SK-N-SH (cell line): ENCODE data around the gene EEF2. TPM values are rescaled to one million over a fixed set of nuclear protein-coding genes. Genes with fewer than 3 reads are reported as not detected.

Experiments
- CTCF ChIA-PET: fragments of 300-600, 350-600 bp; formaldehyde crosslinking; extraction: SDS; loops from one replicate; lab custom pipeline; 2021; lab: Yijun Ruan, JAX
- POLR2A ChIA-PET: fragments of 350-600 bp; sonication (Branson Sonifier 250); formaldehyde crosslinking; extraction: SDS; loops from one replicate; lab custom pipeline; 2020; ENCODE audit warnings: antibody characterized with exemption, inconsistent platforms; lab: Yijun Ruan, JAX
- DNase-seq: peaks from one replicate; pipeline ENCODE4 v3.0.0; 2012
- H2AFZ ChIP-seq: fragments of 200-600 bp; sonication (generic); 2 replicates; pipeline ENCODE4 v1.8.1; 2016; ENCODE audit warnings: antibody characterized with exemption, mild to moderate bottlenecking, low read depth
- H3F3A ChIP-seq: fragments of 200-600 bp; sonication (generic); replicated peaks from 2 replicates; pipeline ENCODE3; 2016; ENCODE audit warnings: antibody characterized with exemption, mild to moderate bottlenecking; ENCODE audit not compliant: insufficient read depth
- H3K27ac ChIP-seq, 2 experiments: fragments of 200-500 bp in 1 of 2; fragments of 200-600 bp in 1 of 2; sonication (Bioruptor generic) in 1 of 2; sonication (generic), shearing (Covaris generic) in 1 of 2; 2 replicates each; pipeline versions ENCODE4 v1.5.1 to v1.6.1; 2014 to 2016; ENCODE audit warnings: low read depth in 2 of 2, inconsistent platforms in 1 of 2, low read length in 1 of 2, mild to moderate bottlenecking in 1 of 2, mixed read lengths in 1 of 2
- H3K27me3 ChIP-seq: fragments of 200-600 bp; sonication (generic), shearing (Covaris generic); 2 replicates; pipeline ENCODE4 v1.6.1; 2016; ENCODE audit warnings: mixed run types; ENCODE audit not compliant: insufficient read depth
- H3K36me3 ChIP-seq, 2 experiments: fragments of 200-500 bp in 1 of 2; fragments of 200-600 bp in 1 of 2; sonication (Bioruptor generic) in 1 of 2; sonication (generic) in 1 of 2; replicated peaks in 1 of 2; 2 replicates each; pipeline versions ENCODE3 to v1.5.1; 2014 to 2016; ENCODE audit warnings: low read length in 1 of 2, mild to moderate bottlenecking in 1 of 2; ENCODE audit not compliant: insufficient read depth in 2 of 2, control insufficient read depth in 1 of 2
- H3K4me1 ChIP-seq, 2 experiments: fragments of 200-500 bp in 1 of 2; fragments of 200-600 bp in 1 of 2; sonication (Bioruptor generic) in 1 of 2; sonication (generic), shearing (Covaris generic) in 1 of 2; 2 replicates each; pipeline versions ENCODE4 v1.5.1 to v1.6.1; 2014 to 2016; ENCODE audit warnings: low read depth in 1 of 2, low read length in 1 of 2, mixed run types in 1 of 2; ENCODE audit not compliant: insufficient read depth in 2 of 2, control insufficient read depth in 1 of 2
- H3K4me2 ChIP-seq: fragments of 200-600 bp; sonication (generic), shearing (Covaris generic); 2 replicates; pipeline ENCODE4 v1.6.1; 2017; ENCODE audit warnings: mixed run types
- H3K4me3 ChIP-seq, 2 experiments: fragments of 200-500 bp in 1 of 2; fragments of 200-600 bp in 1 of 2; sonication (Bioruptor generic) in 1 of 2; sonication (generic), shearing (Covaris generic) in 1 of 2; 2 replicates each; pipeline versions ENCODE4 v1.5.1 to v1.8.1; 2014 to 2016; ENCODE audit warnings: low read depth in 2 of 2, inconsistent platforms in 1 of 2, low read length in 1 of 2, mild to moderate bottlenecking in 1 of 2, mixed read lengths in 1 of 2, moderate library complexity in 1 of 2
- H3K79me2 ChIP-seq: fragments of 200-600 bp; sonication (generic); 2 replicates; pipeline ENCODE4 v1.8.1; 2017; ENCODE audit warnings: mild to moderate bottlenecking; ENCODE audit not compliant: insufficient read depth
- H3K9ac ChIP-seq: fragments of 200-600 bp; sonication (generic); 2 replicates; pipeline ENCODE4 v1.6.1; 2017; ENCODE audit warnings: mixed run types
- H3K9me2 ChIP-seq: fragments of 200-600 bp; sonication (generic); 2 replicates; pipeline ENCODE4 v1.6.1; 2017; ENCODE audit warnings: mixed run types
- H3K9me3 ChIP-seq: fragments of 200-600 bp; sonication (generic); 2 replicates; pipeline ENCODE4 v1.6.1; 2017; ENCODE audit warnings: mixed run types, mild to moderate bottlenecking, moderate library complexity
- H4K20me1 ChIP-seq: fragments of 200-600 bp; sonication (generic); 2 replicates; pipeline ENCODE4 v1.6.1; 2017; ENCODE audit warnings: mild to moderate bottlenecking, mixed run types; ENCODE audit not compliant: insufficient read depth
- FOXJ3 ChIP-seq: sonication (generic); formaldehyde crosslinking; IDR thresholded peaks from 2 replicates; pipeline ENCODE4 v1.5.1; 2020; ENCODE audit warnings: mild to moderate bottlenecking, missing genetic modification reagents
- YY1 ChIP-seq: IDR thresholded peaks from 2 replicates; pipeline ENCODE4 v1.4.0; 2012; ENCODE audit warnings: low read depth, mild to moderate bottlenecking
- WGBS: methylation state at CpG from one replicate; pipeline ENCODE4 v1.1.6; 2017; ENCODE audit warnings: low lambda C conversion rate; 5-methylcytosine and 5-hydroxymethylcytosine counted together
- polyA plus RNA-seq, 3 experiments: library from polyadenylated mRNA; depleted of rRNA; stranded (reverse); fragments of >200 nt; gene quantifications; 2 replicates each; pipeline ENCODE4 v1.2.3, GENCODE V29; 2012
- TF ChIP-seq, protein P1 (sequence below): IDR thresholded peaks from 2 replicates; pipeline ENCODE4; 2012
- TF ChIP-seq, protein P2 (sequence below): IDR thresholded peaks from 2 replicates; pipeline ENCODE4 v1.4.0; 2012; ENCODE audit warnings: low read depth, borderline replicate concordance
- TF ChIP-seq, protein P3 (sequence below): fragments of 150-350 bp; IDR thresholded peaks from 2 replicates; pipeline ENCODE4 v1.6.1; 2017; ENCODE audit warnings: antibody characterized with exemption, low read length, low read depth, borderline replicate concordance
- TF ChIP-seq, protein P4 (sequence below): fragments of 200-600 bp; sonication (generic); IDR thresholded peaks from 2 replicates; pipeline ENCODE4 v1.6.1; 2017; ENCODE audit warnings: antibody characterized with exemption, mild to moderate bottlenecking, moderate library complexity

EEF2 gene
- polyA plus RNA-seq, 1 of the 3 experiments (the other 2 are of a cell fraction), result 1,553 TPM

DNA sequence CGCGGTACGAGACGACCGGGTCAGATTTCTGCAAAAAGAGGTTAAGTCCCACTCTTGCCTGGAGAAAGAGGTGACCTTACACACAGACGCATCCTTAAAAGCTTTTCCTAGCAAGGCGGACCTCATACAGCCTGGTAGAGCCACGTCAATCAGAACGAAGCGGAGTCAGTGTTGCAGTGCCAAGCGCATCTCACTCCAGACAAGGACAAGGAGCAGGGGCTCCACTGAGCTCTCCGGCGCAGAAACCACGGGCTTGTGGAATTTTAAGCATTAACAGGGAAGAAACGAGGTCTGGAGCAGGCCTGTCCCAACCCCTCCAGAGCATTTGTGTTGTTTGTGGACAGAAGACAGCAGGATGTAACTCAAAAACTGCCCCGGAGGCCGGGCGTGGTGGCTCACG is 7.1 kb downstream of the EEF2 start:
- Histone ChIP-seq H3K27ac (no peak overlapping the region; a peak in 1 of 4 replicates), H3K36me3 (peaks cover 73 to 76% of the 10 kb centered on the region in 2 experiments), H3K4me2 (no peak overlapping the region), H3K9me2 (no peaks in the 10 kb centered on the region), H3F3A (peaks cover 62% of the 10 kb centered on the region), H4K20me1 (peaks cover 83% of the 10 kb centered on the region), H3K27me3 (no peaks in the 10 kb centered on the region), H3K4me3 (peak overlapping the region in 1 of 2 experiments; percentile 24; a peak in 1 of 4 replicates), H3K9ac (no peak overlapping the region), H3K79me2 (peaks cover 60% of the 10 kb centered on the region), H3K4me1 (peaks cover 7 to 12% of the 10 kb centered on the region in 2 experiments; a peak in 1 of 4 replicates), H2AFZ (no peak overlapping the region), H3K9me3 (no peaks in the 10 kb centered on the region)
- 98% methylated on average over 17 of the region's 19 CpGs for WGBS
- TF ChIP-seq, protein P1, sequence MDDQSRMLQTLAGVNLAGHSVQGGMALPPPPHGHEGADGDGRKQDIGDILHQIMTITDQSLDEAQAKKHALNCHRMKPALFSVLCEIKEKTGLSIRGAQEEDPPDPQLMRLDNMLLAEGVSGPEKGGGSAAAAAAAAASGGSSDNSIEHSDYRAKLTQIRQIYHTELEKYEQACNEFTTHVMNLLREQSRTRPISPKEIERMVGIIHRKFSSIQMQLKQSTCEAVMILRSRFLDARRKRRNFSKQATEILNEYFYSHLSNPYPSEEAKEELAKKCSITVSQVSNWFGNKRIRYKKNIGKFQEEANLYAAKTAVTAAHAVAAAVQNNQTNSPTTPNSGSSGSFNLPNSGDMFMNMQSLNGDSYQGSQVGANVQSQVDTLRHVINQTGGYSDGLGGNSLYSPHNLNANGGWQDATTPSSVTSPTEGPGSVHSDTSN, result no peak
- TF ChIP-seq FOXJ3, result no peak
- TF ChIP-seq, protein P2, sequence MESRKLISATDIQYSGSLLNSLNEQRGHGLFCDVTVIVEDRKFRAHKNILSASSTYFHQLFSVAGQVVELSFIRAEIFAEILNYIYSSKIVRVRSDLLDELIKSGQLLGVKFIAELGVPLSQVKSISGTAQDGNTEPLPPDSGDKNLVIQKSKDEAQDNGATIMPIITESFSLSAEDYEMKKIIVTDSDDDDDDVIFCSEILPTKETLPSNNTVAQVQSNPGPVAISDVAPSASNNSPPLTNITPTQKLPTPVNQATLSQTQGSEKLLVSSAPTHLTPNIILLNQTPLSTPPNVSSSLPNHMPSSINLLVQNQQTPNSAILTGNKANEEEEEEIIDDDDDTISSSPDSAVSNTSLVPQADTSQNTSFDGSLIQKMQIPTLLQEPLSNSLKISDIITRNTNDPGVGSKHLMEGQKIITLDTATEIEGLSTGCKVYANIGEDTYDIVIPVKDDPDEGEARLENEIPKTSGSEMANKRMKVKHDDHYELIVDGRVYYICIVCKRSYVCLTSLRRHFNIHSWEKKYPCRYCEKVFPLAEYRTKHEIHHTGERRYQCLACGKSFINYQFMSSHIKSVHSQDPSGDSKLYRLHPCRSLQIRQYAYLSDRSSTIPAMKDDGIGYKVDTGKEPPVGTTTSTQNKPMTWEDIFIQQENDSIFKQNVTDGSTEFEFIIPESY, result no peak
- DNase-seq, result no peak
- POLR2A ChIA-PET, result no interaction called here
- CTCF ChIA-PET, result interaction anchor here (3.6 kb wide), 1 partner anchor 10 kb away, joined by 15 read pairs; no protein-coding TSS in a partner anchor

DNA sequence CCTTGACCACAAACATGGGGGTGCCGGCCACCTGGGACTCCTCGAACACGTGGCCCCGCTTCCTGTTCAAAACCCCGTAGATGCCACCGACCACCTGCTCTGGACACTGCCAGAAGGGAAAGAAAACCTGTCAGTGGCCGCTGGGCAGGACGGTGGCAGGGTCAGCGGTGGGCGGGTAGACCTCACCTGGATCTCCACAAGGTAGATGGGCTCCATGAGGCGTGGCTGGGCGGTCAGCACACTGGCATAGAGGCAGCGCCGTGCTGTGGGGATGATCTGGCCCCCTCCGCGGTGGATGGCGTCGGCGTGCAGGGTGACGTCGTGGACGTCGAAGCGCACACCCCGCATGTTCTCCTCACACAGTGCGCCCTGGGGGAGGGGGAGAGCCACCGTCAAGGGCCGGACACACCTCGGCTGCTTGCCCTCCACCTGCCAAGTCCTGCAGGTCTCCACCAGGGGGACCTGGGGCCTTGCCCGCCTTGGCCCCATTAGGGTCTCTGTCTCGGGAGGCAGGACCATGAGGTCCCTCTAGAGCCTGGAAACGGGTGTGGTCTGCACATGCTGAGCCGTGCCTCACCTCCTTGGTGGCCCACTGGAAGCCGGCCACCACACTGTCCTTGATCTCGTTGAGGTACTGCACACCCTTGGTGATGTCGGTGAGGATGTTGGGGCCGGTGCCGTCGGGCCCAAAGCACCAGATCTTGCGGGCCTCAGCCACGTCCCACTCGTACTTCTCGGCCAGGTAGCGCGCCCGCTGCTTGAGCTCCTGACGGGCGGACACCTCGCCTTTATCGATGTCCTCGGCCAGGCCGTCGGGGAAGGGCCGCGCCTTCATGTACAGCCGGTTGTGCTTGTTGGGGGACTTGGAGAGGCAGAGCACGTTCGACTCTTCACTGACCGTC is 7.8 kb downstream of the EEF2 start:
- ChIA-PET CTCF (interaction anchor here (1.0 to 3.6 kb wide), 3 partner anchors 8 to 163 kb away, joined by 3 to 15 read pairs (median 4); partner anchors contain the start of gene EEF2), POLR2A (interaction anchor here (2.8 kb wide), 1 partner anchor 7 kb away, joined by 17 read pairs; the partner anchor contains the start of gene EEF2)
- H3K9me3 ChIP-seq, result no peaks in the 10 kb centered on the region
- H3K79me2 ChIP-seq, result peaks cover 55% of the 10 kb centered on the region
- peaks cover under 1 to 5% of the 10 kb centered on the region in 2 experiments; a peak in 1 of 4 replicates for H3K4me1 ChIP-seq
- H3K9ac ChIP-seq, result no peak overlapping the region
- peak overlapping the region in 1 of 2 experiments; percentile 24; a peak in 1 of 4 replicates for H3K4me3 ChIP-seq
- TF ChIP-seq, protein P3, sequence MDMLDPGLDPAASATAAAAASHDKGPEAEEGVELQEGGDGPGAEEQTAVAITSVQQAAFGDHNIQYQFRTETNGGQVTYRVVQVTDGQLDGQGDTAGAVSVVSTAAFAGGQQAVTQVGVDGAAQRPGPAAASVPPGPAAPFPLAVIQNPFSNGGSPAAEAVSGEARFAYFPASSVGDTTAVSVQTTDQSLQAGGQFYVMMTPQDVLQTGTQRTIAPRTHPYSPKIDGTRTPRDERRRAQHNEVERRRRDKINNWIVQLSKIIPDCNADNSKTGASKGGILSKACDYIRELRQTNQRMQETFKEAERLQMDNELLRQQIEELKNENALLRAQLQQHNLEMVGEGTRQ, result no peak
- no peak for TF ChIP-seq YY1
- TF ChIP-seq, protein P4, sequence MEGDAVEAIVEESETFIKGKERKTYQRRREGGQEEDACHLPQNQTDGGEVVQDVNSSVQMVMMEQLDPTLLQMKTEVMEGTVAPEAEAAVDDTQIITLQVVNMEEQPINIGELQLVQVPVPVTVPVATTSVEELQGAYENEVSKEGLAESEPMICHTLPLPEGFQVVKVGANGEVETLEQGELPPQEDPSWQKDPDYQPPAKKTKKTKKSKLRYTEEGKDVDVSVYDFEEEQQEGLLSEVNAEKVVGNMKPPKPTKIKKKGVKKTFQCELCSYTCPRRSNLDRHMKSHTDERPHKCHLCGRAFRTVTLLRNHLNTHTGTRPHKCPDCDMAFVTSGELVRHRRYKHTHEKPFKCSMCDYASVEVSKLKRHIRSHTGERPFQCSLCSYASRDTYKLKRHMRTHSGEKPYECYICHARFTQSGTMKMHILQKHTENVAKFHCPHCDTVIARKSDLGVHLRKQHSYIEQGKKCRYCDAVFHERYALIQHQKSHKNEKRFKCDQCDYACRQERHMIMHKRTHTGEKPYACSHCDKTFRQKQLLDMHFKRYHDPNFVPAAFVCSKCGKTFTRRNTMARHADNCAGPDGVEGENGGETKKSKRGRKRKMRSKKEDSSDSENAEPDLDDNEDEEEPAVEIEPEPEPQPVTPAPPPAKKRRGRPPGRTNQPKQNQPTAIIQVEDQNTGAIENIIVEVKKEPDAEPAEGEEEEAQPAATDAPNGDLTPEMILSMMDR, result peak; percentile 26
- H3K9me2 ChIP-seq, result no peaks in the 10 kb centered on the region
- peaks cover 66 to 69% of the 10 kb centered on the region in 2 experiments for H3K36me3 ChIP-seq
- no peaks in the 10 kb centered on the region for H3K27me3 ChIP-seq
- peak; percentile 44 for DNase-seq
- peak overlapping the region; percentile 14 to 47; a peak in 1 of 4 replicates for H3K27ac ChIP-seq
- H3K4me2 ChIP-seq, result no peak overlapping the region
- peaks cover 64% of the 10 kb centered on the region for H3F3A ChIP-seq
- no peak overlapping the region for H2AFZ ChIP-seq
- WGBS, result 98% methylated on average over 26 of the region's 59 CpGs
- H4K20me1 ChIP-seq, result peaks cover 81% of the 10 kb centered on the region
